Measurements from ENCODE around the gene RYR3.

Gene RYR3

DNA sequence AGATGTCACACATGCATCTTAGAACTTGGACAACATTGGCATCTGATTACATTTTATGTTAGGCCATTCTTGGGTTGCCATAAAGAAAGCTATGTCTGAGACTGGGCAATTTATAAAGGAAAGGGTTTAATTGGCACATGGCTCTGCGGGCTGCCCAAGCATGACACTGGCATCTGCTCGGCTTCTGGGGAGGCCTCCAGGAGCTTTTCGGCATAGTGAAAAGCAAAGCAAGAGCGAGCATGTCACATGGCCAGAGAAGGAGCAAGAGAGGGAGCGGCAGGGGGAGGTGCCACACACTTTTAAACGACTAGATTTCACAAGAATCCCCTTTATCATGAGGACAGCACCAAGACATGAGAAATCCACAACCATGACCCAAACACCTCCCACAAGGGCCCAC, 11.3 kb downstream of the RYR3 start:
- no peak for DNase-seq

DNA sequence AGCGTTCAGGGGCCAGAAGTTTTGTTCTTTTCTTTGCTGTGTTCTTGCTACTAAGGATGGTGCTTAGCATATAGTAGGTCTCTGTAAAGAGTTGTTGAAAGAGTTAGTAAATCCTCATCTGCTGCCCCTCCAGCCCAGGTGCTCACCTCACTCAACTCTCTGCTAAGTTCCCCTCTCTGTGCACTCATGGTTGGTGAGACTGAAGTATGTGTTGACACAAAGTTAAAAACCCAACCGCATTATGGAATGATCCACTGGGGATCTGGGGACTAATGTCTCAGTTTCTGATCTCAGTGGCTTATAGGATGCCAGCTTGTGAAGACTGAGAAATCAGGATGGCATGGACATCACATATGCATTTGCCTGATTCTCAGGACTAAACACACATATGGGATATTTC, 13.8 kb downstream of the RYR3 start:
- DNase-seq, result no peak

DNA sequence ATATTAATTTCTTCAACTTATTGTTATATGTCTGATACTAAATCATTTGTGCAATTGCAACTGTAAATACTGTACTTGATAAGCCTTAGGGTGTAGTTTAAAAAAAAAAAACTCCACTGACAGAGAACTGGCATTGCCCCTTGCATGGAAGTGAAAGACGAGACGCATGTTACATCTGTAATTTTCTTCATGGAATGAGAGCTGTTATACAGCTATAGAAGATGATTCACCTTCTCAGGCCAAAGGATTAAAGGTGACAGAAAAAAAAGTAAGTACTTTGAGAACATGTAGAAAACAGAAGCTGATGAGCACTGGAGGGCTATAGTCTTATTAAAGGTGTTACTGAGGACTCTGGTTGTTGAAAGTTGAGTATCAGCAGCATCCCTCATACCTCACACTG, 16.1 kb downstream of the RYR3 start:
- DNase-seq, result no peak

DNA sequence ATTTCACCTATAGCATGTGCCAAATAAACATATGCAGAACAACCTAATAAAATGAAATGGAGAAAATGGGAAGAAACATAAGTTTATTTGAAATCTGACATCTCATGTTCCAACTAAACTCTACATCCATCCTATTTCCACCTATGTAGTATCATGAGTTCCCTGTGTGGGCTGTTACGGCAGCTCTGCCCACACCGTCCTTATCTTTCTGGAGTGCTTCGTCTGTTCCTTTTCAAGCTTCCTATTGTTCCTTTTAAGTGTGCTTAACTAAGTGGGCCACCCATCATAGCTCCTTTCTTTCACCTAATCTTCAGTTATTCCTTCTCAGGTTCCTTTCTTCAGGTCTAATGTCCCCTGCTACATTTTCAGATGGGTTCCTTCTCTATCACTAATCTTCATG, 17.3 kb downstream of the RYR3 start:
- DNase-seq, result no peak

DNA sequence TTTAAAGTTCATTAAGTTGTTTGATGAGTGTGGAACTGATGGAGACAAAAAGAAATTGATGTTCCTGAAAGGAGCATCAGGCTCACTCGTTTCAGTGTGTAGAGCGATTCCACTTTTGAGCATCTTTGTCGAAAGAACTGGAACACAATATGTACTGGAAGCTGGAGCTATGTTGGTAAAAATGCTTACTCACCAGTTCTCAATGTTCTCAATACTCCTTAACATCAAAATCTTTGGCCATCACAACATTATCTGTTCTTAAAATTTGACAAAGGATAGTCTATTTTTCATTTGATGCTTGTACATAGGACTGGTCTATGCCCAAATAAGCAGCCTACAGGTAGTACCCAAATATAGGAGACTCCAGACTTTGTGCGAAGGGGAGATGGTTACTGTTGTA, 18.7 kb downstream of the RYR3 start:
- no peak for DNase-seq

DNA sequence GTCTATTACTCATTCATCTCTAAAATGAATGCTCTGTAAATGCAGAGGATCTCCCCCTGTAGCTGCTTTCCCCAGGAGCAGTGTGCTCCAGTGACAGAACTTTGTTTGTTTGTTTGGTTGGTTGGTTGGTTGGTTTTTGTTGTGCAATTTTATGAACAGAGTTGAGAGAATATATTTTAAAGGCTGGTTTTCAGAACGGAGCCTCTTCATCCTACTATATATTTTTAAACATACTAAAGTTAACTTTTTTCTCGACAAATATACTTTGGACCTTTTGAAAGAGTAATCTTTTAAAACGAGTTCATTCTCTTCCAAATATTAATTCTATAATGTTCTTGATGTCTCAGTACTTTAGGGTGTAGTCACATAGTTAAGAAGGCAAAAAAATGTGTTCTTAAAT, 20.2 kb downstream of the RYR3 start:
- no peak for DNase-seq

DNA sequence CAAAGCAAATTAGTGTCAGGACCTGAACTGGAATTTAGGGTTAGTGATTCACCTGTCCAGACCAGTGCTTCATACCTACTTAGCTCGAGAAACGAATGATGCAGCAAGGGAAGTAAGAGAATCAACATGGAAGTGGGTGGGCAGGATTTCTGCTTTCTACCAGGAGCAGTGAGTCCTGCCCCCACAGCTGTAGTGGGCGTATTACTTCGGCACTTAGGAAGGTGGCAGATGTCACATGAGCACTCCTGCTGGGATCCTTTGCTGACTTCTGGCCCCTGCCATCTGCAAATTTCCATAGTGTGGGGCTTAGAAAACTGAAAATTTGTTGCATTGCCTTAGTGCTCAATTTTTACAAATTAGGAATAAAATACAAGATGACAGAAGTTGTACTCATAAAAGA, 31.2 kb downstream of the RYR3 start:
- DNase-seq, result no peak

DNA sequence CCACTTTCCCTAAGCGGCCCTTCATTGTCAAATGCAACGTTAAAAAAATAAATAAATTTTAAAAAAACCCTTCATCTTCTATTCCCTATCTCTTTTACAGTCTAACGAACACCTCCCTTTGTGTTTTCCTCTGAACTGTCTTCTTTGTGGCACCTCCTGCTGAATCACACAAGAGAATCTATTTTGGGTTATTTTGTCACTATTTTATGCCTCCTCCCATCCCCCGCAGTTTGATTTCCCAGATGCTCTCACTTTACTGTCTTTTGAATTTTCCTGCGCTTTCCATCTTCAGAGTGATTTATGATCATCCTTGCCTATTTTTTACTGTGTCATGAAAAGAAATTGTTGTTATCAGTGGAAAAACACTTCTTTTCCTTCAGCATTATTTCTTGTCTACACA, 32.5 kb downstream of the RYR3 start:
- DNase-seq, result no peak

DNA sequence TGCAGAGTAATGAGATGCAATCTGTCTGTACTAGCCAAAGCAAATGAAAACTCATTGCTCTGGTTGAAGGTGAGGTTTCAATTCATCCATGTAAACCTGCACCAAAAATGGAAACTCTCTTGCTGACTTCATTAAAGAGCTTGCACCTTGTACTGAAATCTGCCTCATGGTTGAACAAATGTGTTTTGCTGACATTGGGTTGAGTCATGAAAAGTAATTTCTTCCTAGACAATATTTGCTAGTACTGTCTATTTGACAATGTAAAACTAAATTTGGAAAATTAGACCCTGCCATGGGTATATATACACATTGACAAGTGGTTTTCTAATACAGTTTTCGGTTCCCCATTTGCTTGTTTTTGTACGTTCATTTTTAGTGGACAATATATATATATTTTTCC, 33.3 kb downstream of the RYR3 start:
- no peak for DNase-seq

DNA sequence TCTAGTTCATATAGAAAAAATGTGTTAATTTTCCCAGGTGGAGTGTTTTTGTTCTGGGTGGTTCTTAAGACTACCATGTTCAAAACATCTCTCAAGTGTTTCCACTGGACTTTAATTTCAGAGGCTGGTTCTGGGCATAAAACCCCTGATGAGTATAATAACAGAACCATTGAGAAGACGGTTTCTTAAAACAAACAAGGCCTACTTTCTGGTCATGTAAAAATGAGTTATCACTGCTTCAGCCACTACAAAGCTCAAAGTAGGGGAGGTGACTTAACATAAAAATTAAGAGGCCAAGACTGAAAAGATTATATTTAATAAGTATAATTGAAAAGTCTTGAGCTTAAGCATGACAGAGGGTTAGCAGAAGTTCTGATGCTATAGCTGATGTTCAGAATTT, 33.8 kb downstream of the RYR3 start:
- no peak for DNase-seq

DNA sequence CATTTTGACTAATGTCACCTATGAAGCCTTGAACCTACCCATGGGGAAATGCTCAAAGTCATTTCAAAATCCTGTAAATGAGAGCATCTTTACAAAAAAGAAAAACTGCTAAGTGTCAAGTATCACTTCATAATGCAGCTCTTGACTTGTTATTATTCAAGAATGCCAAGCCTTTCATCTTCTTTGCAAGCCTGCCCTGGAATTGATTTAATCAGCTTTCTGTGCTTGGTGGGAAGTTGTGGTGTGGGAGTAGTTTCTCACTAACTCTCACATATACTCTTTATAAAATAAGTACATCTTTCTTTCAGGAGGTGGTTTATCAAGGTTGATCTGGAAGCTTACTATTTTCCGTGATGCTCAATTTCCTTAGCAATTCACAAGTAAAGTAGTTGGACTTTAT, 43.6 kb downstream of the RYR3 start:
- DNase-seq, result no peak

DNA sequence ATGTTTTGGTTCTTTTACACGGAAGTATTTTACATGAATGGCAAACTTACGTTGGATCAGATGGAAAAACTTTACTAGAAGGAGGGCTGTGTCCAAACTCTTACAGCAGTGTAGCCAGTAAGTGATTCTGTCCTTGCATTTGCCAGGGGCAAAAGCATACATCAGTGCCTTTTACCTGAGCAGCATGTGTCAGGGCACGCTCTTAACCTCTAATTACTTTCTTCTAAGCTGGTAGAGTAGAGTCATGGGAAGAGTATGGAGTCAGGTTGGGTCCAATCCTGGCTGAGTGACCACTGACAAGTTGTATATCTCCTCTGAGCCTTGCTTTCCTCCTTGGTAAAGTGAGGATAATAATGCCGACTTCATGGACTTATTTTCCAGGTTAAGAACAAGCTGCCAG, 47.1 kb downstream of the RYR3 start:
- DNase-seq, result no peak

DNA sequence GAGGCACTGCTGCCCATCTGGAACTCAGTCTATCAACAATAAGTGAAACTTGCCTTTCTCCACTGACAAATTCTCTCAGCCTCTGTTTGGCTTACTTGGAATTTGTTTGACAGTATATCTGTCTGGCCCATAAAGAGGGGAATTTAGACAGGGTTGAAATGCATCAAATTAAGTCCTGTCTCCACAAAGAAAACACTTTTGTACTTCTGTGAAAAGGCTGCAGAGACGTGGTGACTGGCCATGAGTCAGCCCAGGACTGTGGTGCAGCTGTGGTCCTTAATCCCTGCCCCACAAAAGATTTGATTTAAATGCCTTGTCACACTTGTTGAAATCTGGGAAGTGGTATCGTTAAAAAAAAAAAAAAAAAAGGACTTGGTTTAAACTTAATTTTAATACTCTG, 47.5 kb downstream of the RYR3 start:
- DNase-seq, result no peak

DNA sequence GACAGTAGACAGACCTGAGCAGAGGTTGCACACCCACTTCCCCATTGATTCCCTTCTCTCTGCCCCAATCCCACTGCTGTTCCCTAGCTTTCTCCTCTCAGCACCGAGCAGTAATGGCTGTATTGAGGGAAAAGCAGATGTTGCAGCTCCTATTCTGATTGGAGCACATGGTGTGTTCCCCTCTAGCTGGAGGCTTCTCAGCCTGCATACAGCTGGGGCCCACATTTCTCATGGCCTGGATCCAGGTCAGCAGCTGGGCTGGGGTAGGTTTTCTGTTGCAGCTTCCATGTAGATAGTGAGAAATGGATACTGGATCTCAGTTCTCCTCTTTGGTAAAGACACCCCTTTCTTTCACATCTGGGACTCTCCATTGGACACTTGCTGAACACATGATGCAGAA, 50.1 kb downstream of the RYR3 start:
- no peak for DNase-seq

DNA sequence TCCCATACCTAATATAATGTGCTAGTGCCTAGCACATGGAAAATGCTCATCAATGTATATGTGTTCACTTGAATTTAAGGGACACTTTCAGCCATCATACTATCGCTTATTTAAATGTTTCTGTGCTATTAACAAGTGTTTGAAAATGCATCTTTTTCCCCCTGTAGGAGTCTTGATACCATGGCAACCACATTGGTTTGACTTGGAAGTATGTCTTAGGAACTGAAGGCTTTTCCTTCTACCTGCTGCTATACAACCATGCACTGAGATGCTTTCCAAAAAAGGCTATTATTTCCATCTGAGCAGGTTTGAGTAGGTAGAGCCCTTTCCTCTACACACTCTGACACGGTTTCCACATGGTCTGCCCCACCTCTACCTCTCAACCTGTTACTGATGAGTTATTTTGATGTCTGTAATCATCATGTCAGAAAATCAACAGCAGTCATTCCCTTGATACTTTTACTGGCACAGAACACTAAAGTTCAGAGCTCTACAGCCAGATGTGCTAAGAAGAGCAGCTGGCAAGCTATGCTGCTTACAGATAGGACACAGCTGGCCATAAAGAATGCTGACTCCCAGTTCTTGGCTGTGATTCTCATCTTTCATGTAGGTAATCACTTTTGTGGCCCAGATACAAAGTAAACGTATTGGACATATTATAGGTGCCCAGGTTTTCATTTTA, 59.3 kb downstream of the RYR3 start:
- DNase-seq, result no peak

DNA sequence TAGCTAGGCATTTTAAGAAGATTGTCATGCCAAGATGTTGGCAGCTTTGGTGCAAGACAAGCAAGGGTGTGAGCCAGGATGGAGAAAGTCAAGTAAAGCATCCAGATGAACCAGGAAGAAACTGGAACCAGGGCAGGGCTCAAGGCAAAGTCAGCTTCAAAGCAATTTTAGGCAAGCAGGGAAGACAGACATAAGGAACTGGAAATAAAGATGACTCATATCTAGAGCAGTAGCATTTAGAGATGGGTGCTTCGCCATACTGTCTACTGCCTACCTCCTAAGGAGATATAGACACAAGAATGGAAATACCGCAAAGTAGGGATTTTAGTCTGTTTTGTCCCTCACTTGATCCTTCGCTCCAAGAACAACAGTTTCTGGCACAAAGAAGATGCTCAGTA, 59.9 kb downstream of the RYR3 start:
- no peak for DNase-seq

DNA sequence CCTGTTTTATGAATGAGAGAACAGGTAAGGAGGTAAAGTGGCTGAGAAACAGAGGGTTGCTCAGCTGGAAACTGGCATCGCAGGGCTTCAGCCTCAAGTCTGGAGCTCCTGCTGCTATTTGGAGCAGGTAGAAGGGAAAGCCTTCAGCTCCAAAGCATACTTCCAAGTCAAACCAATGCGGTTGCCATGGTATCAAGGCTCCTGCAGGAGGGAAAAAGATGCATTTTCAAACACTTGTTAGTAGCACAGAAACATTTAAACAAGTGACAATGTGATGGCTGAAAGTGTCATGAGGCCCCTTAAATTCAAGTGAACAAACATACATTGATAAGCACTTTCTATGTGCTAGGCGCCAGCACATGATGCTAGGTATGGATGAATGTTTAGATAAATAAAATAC, 60.4 kb downstream of the RYR3 start:
- DNase-seq, result no peak

DNA sequence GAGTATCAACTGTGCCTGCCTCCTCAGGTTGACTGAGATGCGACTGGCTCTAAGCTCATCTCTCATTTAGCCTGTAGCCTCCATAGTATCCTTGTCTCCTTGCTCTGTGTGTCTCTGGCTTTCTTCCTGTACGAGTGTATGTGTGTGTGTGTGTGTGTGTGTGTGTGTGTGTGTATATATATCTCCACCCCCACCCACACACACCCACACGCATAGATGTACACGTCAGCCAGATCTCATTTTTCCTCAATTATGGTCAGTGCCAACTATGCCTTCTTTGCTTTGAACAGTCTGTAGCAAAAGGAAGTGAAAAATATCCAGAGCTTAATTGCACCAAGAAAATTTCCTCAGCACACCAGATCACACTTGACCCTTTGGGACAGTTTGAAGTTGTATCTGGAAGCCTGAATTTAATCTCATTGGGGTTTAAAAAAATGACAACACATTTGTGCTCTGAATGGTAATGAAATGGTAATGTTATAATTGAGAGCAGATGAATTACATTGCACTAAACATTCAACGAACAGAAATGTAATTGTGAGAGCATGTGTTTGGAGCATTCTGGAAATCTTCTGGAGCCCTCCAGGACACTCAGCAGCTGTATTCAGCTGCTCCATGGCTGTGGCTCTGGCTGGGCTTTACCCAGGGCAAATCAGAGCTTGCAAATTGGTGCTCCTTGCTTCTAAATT, 63.6 kb downstream of the RYR3 start:
- no peak for DNase-seq

DNA sequence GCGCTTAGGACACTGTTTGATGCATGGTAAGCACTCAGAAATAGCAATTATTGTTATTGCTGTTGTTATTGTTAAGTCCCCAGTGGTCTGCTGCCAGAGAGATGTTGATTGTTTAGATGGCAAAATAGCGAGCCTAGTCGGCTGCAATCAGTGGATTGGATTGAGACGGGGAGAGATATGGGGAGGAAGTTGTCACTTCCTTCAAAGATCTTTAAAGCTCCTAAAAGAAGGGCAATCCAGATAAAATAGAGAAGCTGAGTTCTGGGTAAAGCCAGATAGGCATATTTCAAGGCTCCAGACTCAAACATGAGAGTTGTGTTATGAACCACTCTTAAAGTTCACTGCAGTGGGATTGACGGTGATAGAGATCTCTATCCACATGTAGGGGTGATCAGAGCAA, 64.5 kb downstream of the RYR3 start:
- no peak for DNase-seq

DNA sequence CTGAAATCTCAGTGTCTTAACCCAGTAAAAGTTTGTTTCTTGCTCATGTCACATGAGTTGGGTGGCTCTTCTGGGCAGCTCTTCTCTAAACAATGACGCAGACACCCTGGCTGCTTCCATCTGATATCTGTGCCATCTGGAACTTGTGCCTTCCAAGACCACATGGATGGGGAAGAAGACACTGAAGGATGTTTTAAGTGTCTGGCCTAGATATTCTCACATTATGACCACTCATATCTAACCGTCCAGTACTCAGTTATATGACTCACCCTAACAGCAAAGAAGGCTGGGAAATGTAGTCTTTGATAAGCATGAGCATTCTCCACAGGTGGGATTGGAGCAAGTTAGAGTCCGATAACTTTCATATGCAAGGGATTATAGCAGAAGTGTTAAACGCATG, 66.4 kb downstream of the RYR3 start:
- no peak for DNase-seq

DNA sequence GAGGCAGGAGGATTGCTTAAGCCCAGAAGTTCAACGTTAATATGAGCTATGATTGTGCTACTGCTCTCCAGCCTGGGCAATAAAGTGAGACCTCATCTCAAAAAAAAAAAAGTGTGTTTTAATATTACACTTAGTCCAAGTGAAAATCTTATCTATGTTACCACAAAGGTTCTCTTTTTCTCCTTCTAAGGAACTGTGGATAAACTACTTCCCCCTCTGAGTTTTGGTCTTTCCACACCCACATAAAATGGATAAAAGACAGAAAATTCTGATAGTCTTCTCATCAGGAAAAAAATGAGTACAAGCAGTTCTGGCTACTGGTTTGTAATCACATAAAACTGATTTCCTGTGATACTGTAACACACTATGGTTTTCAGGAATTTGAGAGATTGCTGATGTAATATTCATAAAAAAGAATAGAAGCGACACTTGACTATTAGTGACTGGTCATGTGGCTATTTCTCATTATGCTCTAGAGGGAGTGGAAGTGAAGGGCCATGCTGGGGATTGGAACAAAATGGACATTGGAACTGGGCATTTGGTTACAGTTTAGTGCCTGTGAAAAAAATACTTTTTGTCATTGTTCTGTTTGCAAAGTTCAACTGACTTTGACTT, 68.2 kb downstream of the RYR3 start:
- DNase-seq, result no peak

DNA sequence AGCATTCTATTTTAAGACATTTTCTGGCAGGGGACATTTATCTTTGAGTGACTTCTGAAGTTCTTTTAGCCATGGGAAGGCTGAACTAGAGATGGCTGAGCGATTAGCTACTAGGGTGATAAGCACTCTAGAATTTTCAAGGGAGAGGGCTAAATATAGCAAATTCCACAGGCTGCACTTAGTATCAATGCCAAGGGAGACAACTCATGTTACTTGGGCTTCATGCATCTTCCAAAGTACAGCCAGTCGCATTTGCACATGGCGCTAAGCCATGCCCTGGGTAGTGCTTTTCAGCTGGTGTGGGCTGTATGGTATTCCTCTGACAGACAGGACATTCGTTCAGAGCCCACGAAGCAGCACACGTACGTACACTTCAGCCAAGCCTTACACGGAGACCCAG, 69.6 kb downstream of the RYR3 start:
- no peak for DNase-seq

DNA sequence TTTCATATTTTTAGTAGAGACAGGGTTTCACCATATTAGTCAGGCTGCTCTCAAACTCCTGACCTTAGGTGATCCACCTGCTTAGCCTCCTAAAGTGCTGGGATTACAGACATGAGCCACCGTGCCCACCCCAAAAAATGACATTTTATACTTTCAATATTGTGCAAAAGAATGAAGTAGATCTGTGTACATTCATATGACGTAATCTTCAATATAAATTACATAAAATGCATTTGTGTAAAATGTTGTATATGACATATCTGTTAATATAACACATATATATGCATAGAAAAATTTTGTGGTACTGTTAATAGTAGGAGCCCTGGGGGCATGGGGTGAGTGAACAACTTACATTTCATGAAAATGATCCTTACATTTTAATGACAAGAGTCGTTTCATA, 71.7 kb downstream of the RYR3 start:
- DNase-seq, result no peak

DNA sequence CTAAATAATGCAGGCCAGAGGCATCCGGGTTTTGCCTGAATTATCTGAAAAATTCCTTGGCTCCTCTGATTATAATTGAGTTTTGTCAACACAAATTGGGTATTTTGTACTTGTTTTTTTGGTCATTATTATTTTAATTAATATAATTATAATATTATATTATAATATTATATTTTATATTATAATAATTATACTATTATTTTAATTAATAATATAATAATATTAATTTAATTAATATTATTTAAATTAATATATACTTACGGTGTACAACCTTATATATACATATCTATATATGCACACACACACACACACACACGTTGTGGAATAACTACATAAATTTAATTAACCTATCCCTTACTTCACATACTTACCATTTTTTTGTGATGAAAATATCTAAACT, 73.5 kb downstream of the RYR3 start:
- DNase-seq, result no peak

DNA sequence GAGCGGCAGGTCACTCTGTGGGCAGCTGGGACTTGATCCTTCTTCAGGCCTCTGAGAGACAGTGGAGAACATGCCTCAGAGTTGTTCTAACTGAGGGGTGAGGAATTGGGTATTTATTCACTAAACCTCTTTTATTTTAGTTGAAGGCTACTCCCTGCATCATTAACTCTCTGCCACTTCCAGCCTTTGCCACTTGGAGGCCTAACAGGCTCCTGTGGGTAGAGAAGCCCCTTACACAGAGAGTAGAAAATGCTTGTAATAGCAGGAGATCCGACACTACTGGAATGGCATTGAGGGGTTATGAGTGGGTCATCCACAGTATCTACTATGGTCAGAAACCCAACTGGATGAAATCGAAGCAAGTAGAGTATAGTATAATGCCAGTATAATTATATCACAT, 81.7 kb downstream of the RYR3 start:
- no peak for DNase-seq
